GM19455 (cell line): ENCODE data around the gene SHB.

ENCODE experiments used
- ATAC-seq: cut with Tn5 transposase; IDR thresholded peaks from one replicate; pipeline ENCODE4 v1.9.1; 2021; ENCODE audit not compliant: unreplicated experiment

The SHB gene

GRCh38 chr9:38010918-38011704 lies 57.9 kb downstream of the SHB start:
- no peak for ATAC-seq

- no peak for ATAC-seq
These were observed 59.0 kb downstream of the SHB start for GRCh38 chr9:38009990-38010389.

- ATAC-seq: no peak
These were observed 60.0 kb downstream of the SHB start for GRCh38 chr9:38009035-38009501.

GRCh38 chr9:38008168-38009034 lies 60.6 kb downstream of the SHB start:
- peak; percentile 65 for ATAC-seq

GRCh38 chr9:38007016-38007415 lies 62.0 kb downstream of the SHB start:
- no peak for ATAC-seq

- ATAC-seq: no peak
These were observed 62.9 kb downstream of the SHB start for GRCh38 chr9:38006163-38006562.

GRCh38 chr9:38004809-38005560 lies 64.0 kb downstream of the SHB start:
- ATAC-seq: no peak

- ATAC-seq: no peak
These were observed 64.8 kb downstream of the SHB start for GRCh38 chr9:38003946-38004808.

- ATAC-seq: no peak
These were observed 65.8 kb downstream of the SHB start for GRCh38 chr9:38003230-38003629.

GRCh38 chr9:38001430-38001829 lies 67.6 kb downstream of the SHB start:
- no peak for ATAC-seq

- ATAC-seq: no peak
These were observed 68.3 kb downstream of the SHB start for GRCh38 chr9:38000735-38001134.

GRCh38 chr9:38000332-38000731 lies 68.7 kb downstream of the SHB start:
- ATAC-seq: no peak

- ATAC-seq: no peak
These were observed 69.3 kb downstream of the SHB start for GRCh38 chr9:37999588-38000189.

- ATAC-seq: no peak
These were observed 70.0 kb downstream of the SHB start for GRCh38 chr9:37998881-37999587.

GRCh38 chr9:37997636-37998374 lies 71.2 kb downstream of the SHB start:
- no peak for ATAC-seq

GRCh38 chr9:37996819-37997217 lies 72.2 kb downstream of the SHB start:
- no peak for ATAC-seq

- no peak for ATAC-seq
These were observed 72.8 kb downstream of the SHB start for GRCh38 chr9:37995961-37996818.

- ATAC-seq: no peak
These were observed 73.7 kb downstream of the SHB start for GRCh38 chr9:37995348-37995737.
